Measurements from ENCODE around the gene ISYNA1. TPM values are rescaled to one million over a fixed set of nuclear protein-coding genes. Genes with fewer than 3 reads are reported as not detected.

Gene ISYNA1
- total and polyA plus RNA-seq, 2 of the 8 experiments (the other 6 are each of a cell fraction or from before 2014, with no cell fraction given) = 207 to 264 TPM

GRCh38 chr19:18406749-18407148, 31.2 kb downstream of the ISYNA1 start:
- H3K27me3 ChIP-seq (replicated peaks in 1 of 4; ENCODE audit: control insufficient read depth in 3 of 4, extremely low read depth in 1 of 4, insufficient read depth in 3 of 4, low read length in 3 of 4) = no peaks in the 10 kb centered on the region
- H4K20me1 ChIP-seq (replicated peaks in 1 of 2; ENCODE audit: control insufficient read depth in 1 of 2, insufficient read depth in 2 of 2, low read length in 2 of 2) = no peaks in the 10 kb centered on the region
- no peak for FAIRE-seq
- no peak overlapping the region for H3K23ac ChIP-seq (ENCODE audit: insufficient read length)
- H2BK20ac ChIP-seq (ENCODE audit: low read length) = no peak overlapping the region
- no peaks in the 10 kb centered on the region for H3K79me1 ChIP-seq (ENCODE audit: low read depth, low read length)
- H3K9ac ChIP-seq (replicated peaks in 1 of 4; ENCODE audit: extremely low read depth in 1 of 4, low read depth in 3 of 4, low read length in 3 of 4) = no peak overlapping the region
- H3K4me2 ChIP-seq (ENCODE audit: insufficient read depth in 1 of 2, low read depth in 2 of 2, low read length in 2 of 2) = no peak overlapping the region
- no peaks in the 10 kb centered on the region for H3K23me2 ChIP-seq (ENCODE audit: low read depth, low read length)
- no peak overlapping the region for H3K14ac ChIP-seq (ENCODE audit: insufficient read length)
- H4K91ac ChIP-seq (replicated peaks; ENCODE audit: insufficient read length, low read length) = no peak overlapping the region
- no peak overlapping the region for H3K4me3 ChIP-seq (ENCODE audit: extremely low read depth in 1 of 4, insufficient read depth in 2 of 4, low read depth in 3 of 4, low read length in 4 of 4)
- no peak overlapping the region for H4K5ac ChIP-seq (ENCODE audit: insufficient read length, low read depth, low read length)
- H3K9me3 ChIP-seq (ENCODE audit: insufficient read depth in 2 of 2, low read depth in 1 of 2, low read length in 1 of 2) = no peaks in the 10 kb centered on the region
- H2BK120ac ChIP-seq (replicated peaks; ENCODE audit: low read depth, low read length) = no peak overlapping the region
- H2AK5ac ChIP-seq (ENCODE audit: low read depth, low read length) = no peak overlapping the region
- H3K4ac ChIP-seq (replicated peaks; ENCODE audit: insufficient read length, low read depth, low read length) = no peak overlapping the region
- H3K56ac ChIP-seq (replicated peaks; ENCODE audit: insufficient read length, low read depth, low read length) = no peak overlapping the region
- 90% methylated on average over 9 of the region's 9 CpGs; no CpG with 5 or more reads in 1 of the 2 experiments for WGBS, 2 experiments (ENCODE audit: extremely low coverage in 1 of 2, insufficient coverage in 1 of 2, insufficient read length in 1 of 2, insufficient replicate concordance in 2 of 2, low coverage in 1 of 2, low lambda C conversion rate in 2 of 2, missing lambda C conversion rate in 1 of 2)
- H2BK12ac ChIP-seq (ENCODE audit: low read depth, low read length) = no peak overlapping the region
- no peaks in the 10 kb centered on the region for H3K4me1 ChIP-seq (replicated peaks in 1 of 4; ENCODE audit: control insufficient read depth in 3 of 4, insufficient read depth in 4 of 4, low read length in 3 of 4)
- no peaks in the 10 kb centered on the region for H3K79me2 ChIP-seq (ENCODE audit: control insufficient read depth in 1 of 2, insufficient read depth in 2 of 2, low read length in 2 of 2)
- no peaks in the 10 kb centered on the region for H3K36me3 ChIP-seq (ENCODE audit: control insufficient read depth in 2 of 4, insufficient read depth in 4 of 4, low read length in 3 of 4)
- 0 out of 2 replicates have a peak overlapping the region, but pooled peaks have one; percentile 92 for H2BK15ac ChIP-seq (ENCODE audit: low read length)
- ChIA-PET CTCF (ENCODE audit: partially characterized antibody) (interaction anchor here (0.6 to 12.8 kb wide), 10 partner anchors 9 to 131 kb away, joined by 3 to 174 read pairs (median 4); partner anchors contain the start of genes GDF15 and LRRC25), POLR2A (ENCODE audit: partially characterized antibody) (interaction anchor here (0.6 to 1.6 kb wide), 2 partner anchors 35 to 125 kb away, joined by 3 to 7 read pairs; partner anchors contain the start of gene JUND)
- DNase-seq (ENCODE audit: low read depth in 1 of 2, low spot score in 2 of 2) = no peak
- H2BK5ac ChIP-seq (ENCODE audit: low read depth, low read length) = 0 out of 2 replicates have a peak overlapping the region, but pooled peaks have one; percentile 40
- H2AFZ ChIP-seq (ENCODE audit: low read length) = no peak overlapping the region
- no peak overlapping the region for H3K27ac ChIP-seq (ENCODE audit: low read depth, low read length)
- TF ChIP-seq HDAC2 (IDR thresholded peaks at IDR 0.05; ENCODE audit: borderline replicate concordance in 1 of 2, low read depth in 2 of 2, low read length in 2 of 2) (no peak), CREB1 (IDR thresholded peaks at IDR 0.05) (no peak), FOSL1 (IDR thresholded peaks at IDR 0.05; ENCODE audit: insufficient read depth, low read depth, low read length) (no peak), GTF2F1 (IDR thresholded peaks at IDR 0.05; ENCODE audit: borderline replicate concordance, low read depth, low read length) (no peak), EGR1 (IDR thresholded peaks at IDR 0.05; ENCODE audit: borderline replicate concordance, low read depth, low read length) (no peak), RXRA (IDR thresholded peaks at IDR 0.05; ENCODE audit: insufficient read depth, low read depth, low read length) (no peak), BACH1 (IDR thresholded peaks at IDR 0.05; ENCODE audit: low read length) (no peak), RFX5 (IDR thresholded peaks at IDR 0.05; ENCODE audit: borderline replicate concordance, low read depth, low read length) (no peak), JUN (IDR thresholded peaks at IDR 0.05; ENCODE audit: low read depth, low read length) (no peak), YY1 (IDR thresholded peaks at IDR 0.05; ENCODE audit: low read depth, low read length) (no peak), ATF2 (IDR thresholded peaks at IDR 0.05; ENCODE audit: low read length) (no peak)
- no peak overlapping the region for H3K18ac ChIP-seq (ENCODE audit: extremely low read depth, low read length)
- 0 out of 2 replicates have a peak overlapping the region, but pooled peaks have one; percentile 35 for H4K8ac ChIP-seq (ENCODE audit: extremely low read depth, insufficient read depth, low read length)
